GM10248 (cell line): Measurements from ENCODE around the gene GFI1B.

Experiments used
- CTCF ChIA-PET: fragments of 300-600 bp; sonication (Branson Sonifier 250); formaldehyde crosslinking; extraction: SDS; loops from one replicate; lab custom pipeline; 2021; ENCODE audit warnings: antibody characterized with exemption; lab: Yijun Ruan, JAX
- POLR2A ChIA-PET: fragments of 350-650 bp; sonication (Branson Sonifier 250); formaldehyde crosslinking; extraction: SDS; loops from one replicate; lab custom pipeline; 2020; ENCODE audit warnings: antibody characterized with exemption; lab: Yijun Ruan, JAX
- DNase-seq: peaks from one replicate; pipeline ENCODE4 v3.0.0; 2012; ENCODE audit errors: extremely low spot score
- TF ChIP-seq, protein P1 (sequence below): IDR thresholded peaks from 2 replicates; pipeline ENCODE4 v1.5.1; 2012; ENCODE audit warnings: mild to moderate bottlenecking, low read depth; ENCODE audit errors: extremely low read depth, missing control alignments, control extremely low read depth

GFI1B gene

DNA sequence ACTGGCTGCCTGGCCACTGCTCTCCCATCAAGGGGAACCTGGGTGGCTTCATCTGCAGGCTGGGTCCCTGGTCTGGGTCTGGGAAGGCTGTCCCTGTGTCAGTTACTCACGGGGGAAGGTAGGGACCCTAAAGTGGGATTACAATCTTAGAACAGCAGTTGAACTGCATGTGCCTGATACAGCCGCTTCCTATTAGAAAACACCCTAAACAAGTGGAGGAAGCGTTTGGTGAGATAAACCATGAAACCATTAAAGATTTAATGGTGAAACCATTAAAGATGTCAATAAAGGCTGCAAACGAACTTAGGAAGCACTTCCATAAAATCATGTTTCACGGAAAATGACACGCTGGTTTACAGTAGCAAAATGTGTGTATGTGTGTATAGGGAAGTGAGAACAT, 2.5 kb upstream of the GFI1B start:
- no peak for DNase-seq
- POLR2A ChIA-PET: no interaction called here
- TF ChIP-seq, protein P1, sequence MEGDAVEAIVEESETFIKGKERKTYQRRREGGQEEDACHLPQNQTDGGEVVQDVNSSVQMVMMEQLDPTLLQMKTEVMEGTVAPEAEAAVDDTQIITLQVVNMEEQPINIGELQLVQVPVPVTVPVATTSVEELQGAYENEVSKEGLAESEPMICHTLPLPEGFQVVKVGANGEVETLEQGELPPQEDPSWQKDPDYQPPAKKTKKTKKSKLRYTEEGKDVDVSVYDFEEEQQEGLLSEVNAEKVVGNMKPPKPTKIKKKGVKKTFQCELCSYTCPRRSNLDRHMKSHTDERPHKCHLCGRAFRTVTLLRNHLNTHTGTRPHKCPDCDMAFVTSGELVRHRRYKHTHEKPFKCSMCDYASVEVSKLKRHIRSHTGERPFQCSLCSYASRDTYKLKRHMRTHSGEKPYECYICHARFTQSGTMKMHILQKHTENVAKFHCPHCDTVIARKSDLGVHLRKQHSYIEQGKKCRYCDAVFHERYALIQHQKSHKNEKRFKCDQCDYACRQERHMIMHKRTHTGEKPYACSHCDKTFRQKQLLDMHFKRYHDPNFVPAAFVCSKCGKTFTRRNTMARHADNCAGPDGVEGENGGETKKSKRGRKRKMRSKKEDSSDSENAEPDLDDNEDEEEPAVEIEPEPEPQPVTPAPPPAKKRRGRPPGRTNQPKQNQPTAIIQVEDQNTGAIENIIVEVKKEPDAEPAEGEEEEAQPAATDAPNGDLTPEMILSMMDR: no peak
- CTCF ChIA-PET: interaction anchor here (3.4 kb wide), 1 partner anchor 16 kb away, joined by 15 read pairs; no protein-coding TSS in a partner anchor

DNA sequence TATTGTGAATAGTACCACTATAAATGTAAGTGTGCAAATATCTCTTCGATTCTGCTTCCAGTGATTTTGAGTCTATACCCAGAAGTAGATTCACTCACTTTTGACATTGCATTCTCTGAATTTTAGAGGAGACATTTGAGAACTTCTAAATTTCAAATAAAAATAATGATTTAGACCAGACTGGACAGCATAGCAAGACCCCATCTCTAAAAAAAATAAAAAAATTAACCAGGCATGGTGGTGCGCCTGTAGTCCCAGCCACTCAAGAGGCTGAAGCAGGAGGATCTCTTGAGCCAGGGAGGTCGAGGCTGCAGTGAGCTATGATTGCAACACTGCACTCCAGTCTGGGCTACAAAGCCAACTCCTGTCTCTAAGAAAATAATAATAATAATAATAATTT, 1.9 kb upstream of the GFI1B start:
- POLR2A ChIA-PET: no interaction called here

DNA sequence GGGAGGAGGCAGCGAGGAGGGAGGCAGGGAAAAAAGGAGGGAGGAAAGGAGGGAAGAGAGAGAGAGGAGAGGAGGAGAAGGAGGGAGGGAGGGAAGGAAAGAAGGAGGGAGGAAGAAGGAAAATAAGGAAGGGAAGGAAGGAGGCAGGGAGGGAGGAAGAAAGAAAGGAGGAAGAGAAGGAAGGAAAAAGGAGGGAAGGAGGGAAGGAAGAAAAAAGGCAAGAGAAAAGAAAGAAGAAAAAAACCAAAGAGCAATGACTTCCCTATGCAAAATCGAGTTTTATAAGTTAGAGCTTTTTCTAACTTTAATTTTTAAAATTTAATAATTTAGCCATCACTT, 413 bp upstream of the GFI1B start:
- CTCF ChIA-PET: interaction anchor here (0.9 to 3.4 kb wide), 13 partner anchors 10 to 79 kb away, joined by 3 to 15 read pairs (median 4); no protein-coding TSS in a partner anchor
- no peak for DNase-seq
- TF ChIP-seq, protein P1: no peak
- POLR2A ChIA-PET: no interaction called here

More for the DNA sequence above, 1.9 kb upstream of the GFI1B start:
- DNase-seq: no peak
- TF ChIP-seq, protein P1: no peak
- CTCF ChIA-PET: interaction anchor here (1.1 to 3.4 kb wide), 4 partner anchors 15 to 205 kb away, joined by 3 to 15 read pairs (median 4); no protein-coding TSS in a partner anchor

- DNase-seq: no peak
- TF ChIP-seq, protein P1: no peak
- ChIA-PET POLR2A (no interaction called here), CTCF (interaction anchor here (1.1 to 3.0 kb wide), 2 partner anchors 7 to 42 kb away, joined by 4 to 13 read pairs; no protein-coding TSS in a partner anchor)
Observed at GRCh38 chr9:132980157-132980556, 1.7 kb downstream of the GFI1B start.

GRCh38 chr9:132982458-132982857, 4.0 kb downstream of the GFI1B start:
- peak; percentile 70 for DNase-seq
- ChIA-PET CTCF (interaction anchor here (3.0 kb wide), 1 partner anchor 10 kb away, joined by 13 read pairs; no protein-coding TSS in a partner anchor), POLR2A (no interaction called here)
- TF ChIP-seq, protein P1: no peak

- TF ChIP-seq, protein P1: no peak
- POLR2A ChIA-PET: no interaction called here
- DNase-seq: no peak
- CTCF ChIA-PET: interaction anchor here (0.9 kb wide), 1 partner anchor 12 kb away, joined by 4 read pairs; no protein-coding TSS in a partner anchor
Observed at GRCh38 chr9:132983491-132984201, 5.2 kb downstream of the GFI1B start.
